A549 (cell line): Measurements from ENCODE around the gene FSHR. TPM values are rescaled to one million over a fixed set of nuclear protein-coding genes. Genes with fewer than 3 reads are reported as not detected.

Experiments used
- ATAC-seq, 2 experiments: fragments of 200-7000 bp in 1 of 2; fragments of >200 bp in 1 of 2; cut with Nextera tagmentation in 1 of 2; cut with Tn5 transposase in 1 of 2; 3 replicates each; pipeline versions ENCODE4 v1.8.0 to v1.9.1; 2018 to 2020; ENCODE audit warnings: mild to moderate bottlenecking in 1 of 2, moderate library complexity in 1 of 2
- CTCF ChIA-PET: fragments of 300-600 bp; sonication (Branson Sonifier 250); formaldehyde crosslinking; extraction: SDS; loops from one replicate; lab custom pipeline; 2021; ENCODE audit warnings: antibody characterized with exemption, inconsistent platforms; lab: Yijun Ruan, JAX
- POLR2A ChIA-PET: fragments of 350-600 bp; formaldehyde crosslinking; extraction: SDS; loops from one replicate; lab custom pipeline; 2021; ENCODE audit warnings: antibody characterized with exemption, inconsistent platforms; lab: Yijun Ruan, JAX
- DNase-seq, 2 experiments: peaks; one replicate each; pipeline versions ENCODE4 v3.0.0 to v3.0.0-alpha.2; 2011 to 2016; ENCODE audit warnings: low read depth in 1 of 2, low spot score in 1 of 2
- FAIRE-seq: peaks from 2 replicates; lab custom pipeline; 2011; peaks lifted over from hg19 to GRCh38; lab: Jason Lieb, UNC
- H3K27ac ChIP-seq, 2 experiments: fragments of >200 bp; sonication (Bioruptor Twin); formaldehyde crosslinking; 3 replicates each; pipeline ENCODE4 v1.5.1; 2016 to 2017
- H3K4me1 ChIP-seq: fragments of >200 bp; sonication (Bioruptor Twin); formaldehyde crosslinking; 3 replicates; pipeline ENCODE4 v1.6.1; 2016
- H3K4me2 ChIP-seq: fragments of >200 bp; sonication (Bioruptor Twin); formaldehyde crosslinking; 3 replicates; pipeline ENCODE4 v1.6.1; 2016
- H3K4me3 ChIP-seq: fragments of >200 bp; sonication (Bioruptor Twin); formaldehyde crosslinking; 3 replicates; pipeline ENCODE4 v1.5.1; 2016
- H3K9me3 ChIP-seq: fragments of >200 bp; sonication (Bioruptor Twin); formaldehyde crosslinking; 3 replicates; pipeline ENCODE4 v1.6.1; 2016
- CBX8 ChIP-seq: fragments of 200-600 bp; sonication (generic); IDR thresholded peaks from 2 replicates; pipeline ENCODE4 v1.6.1; 2016
- CEBPB ChIP-seq, 2 experiments: fragments of >200 bp in 1 of 2; sonication (Bioruptor Twin) in 1 of 2; formaldehyde crosslinking in 1 of 2; IDR thresholded peaks; 2 replicates each; pipeline ENCODE4 v1.6.1; 2012 to 2016
- CHD4 ChIP-seq: fragments of 200-600 bp; sonication (generic); IDR thresholded peaks from 2 replicates; pipeline ENCODE4 v1.6.1; 2016; ENCODE audit warnings: antibody characterized with exemption, mild to moderate bottlenecking, borderline replicate concordance
- E2F6 ChIP-seq: IDR thresholded peaks from 2 replicates; pipeline ENCODE4 v1.6.1; 2012; ENCODE audit warnings: low read depth, borderline replicate concordance
- EHF ChIP-seq: fragments of 250-450 bp; sonication (Bioruptor Pico); IDR thresholded peaks from 2 replicates; pipeline ENCODE4 v1.5.0; 2020; ENCODE audit warnings: mild to moderate bottlenecking
- FOSB ChIP-seq: fragments of 250-450 bp; sonication (Bioruptor Pico); IDR thresholded peaks from 2 replicates; pipeline ENCODE4 v1.5.0; 2020; ENCODE audit warnings: mild to moderate bottlenecking, moderate library complexity
- FOSL2 ChIP-seq, 2 experiments: fragments of 450-650 bp in 1 of 2; fragments of >200 bp in 1 of 2; sonication (Bioruptor Twin) in 1 of 2; formaldehyde crosslinking; IDR thresholded peaks; 2 replicates each; pipeline versions ENCODE4 v1.5.0 to v1.6.1; 2016 to 2020; ENCODE audit warnings: mild to moderate bottlenecking in 1 of 2, moderate library complexity in 1 of 2
- FOXS1 ChIP-seq: fragments of 250-450 bp; sonication (Bioruptor Pico); IDR thresholded peaks from 2 replicates; pipeline ENCODE4 v1.5.0; 2020; ENCODE audit warnings: mild to moderate bottlenecking, moderate library complexity
- GATA3 ChIP-seq: IDR thresholded peaks from 2 replicates; pipeline ENCODE4 v1.6.1; 2012; ENCODE audit warnings: borderline replicate concordance
- HES2 ChIP-seq: fragments of >200 bp; sonication (Bioruptor Twin); formaldehyde crosslinking; IDR thresholded peaks from 2 replicates; pipeline ENCODE4 v1.6.1; 2016
- HOXA7 ChIP-seq: fragments of 250-450 bp; sonication (Bioruptor Pico); IDR thresholded peaks from 2 replicates; pipeline ENCODE4 v1.5.0; 2020; ENCODE audit warnings: mild to moderate bottlenecking, moderate library complexity
- JUNB ChIP-seq: fragments of >200 bp; sonication (Bioruptor Twin); formaldehyde crosslinking; IDR thresholded peaks from 2 replicates; pipeline ENCODE4 v1.6.1; 2016
- KDM1A ChIP-seq: fragments of 200-600 bp; sonication (generic); IDR thresholded peaks from 2 replicates; pipeline ENCODE4 v1.6.1; 2016; ENCODE audit warnings: low read depth, mild to moderate bottlenecking
- MAFK ChIP-seq: fragments of 450-650 bp; IDR thresholded peaks from 2 replicates; pipeline ENCODE4 v1.6.1; 2014; ENCODE audit not compliant: partially characterized antibody
- NFE2L2 ChIP-seq: fragments of 150-350 bp; conservative IDR thresholded peaks from 2 replicates; pipeline ENCODE4 v1.6.1; 2014; ENCODE audit warnings: low read length
- PBX3 ChIP-seq: IDR thresholded peaks from 2 replicates; pipeline ENCODE4 v1.6.1; 2012
- POLR2A ChIP-seq: IDR thresholded peaks from 2 replicates; pipeline ENCODE4 v1.6.1; 2012; ENCODE audit warnings: mild to moderate bottlenecking, low read length
- RNF2 ChIP-seq: fragments of 200-600 bp; sonication (generic); IDR thresholded peaks from 2 replicates; pipeline ENCODE4 v1.6.1; 2016; ENCODE audit warnings: low read depth, mild to moderate bottlenecking, antibody characterized with exemption, moderate library complexity, borderline replicate concordance
- TFCP2L1 ChIP-seq: fragments of 250-450 bp; sonication (Bioruptor Pico); IDR thresholded peaks from 2 replicates; pipeline ENCODE4 v1.5.0; 2021; ENCODE audit warnings: mild to moderate bottlenecking
- TP53 ChIP-seq: fragments of 250-450 bp; sonication (Bioruptor Pico); IDR thresholded peaks from 2 replicates; pipeline ENCODE4 v1.5.0; 2021; ENCODE audit warnings: mild to moderate bottlenecking, moderate library complexity
- ZFP36 ChIP-seq: fragments of 450-650 bp; IDR thresholded peaks from 2 replicates; pipeline ENCODE4 v1.6.1; 2014; ENCODE audit warnings: borderline replicate concordance; ENCODE audit not compliant: partially characterized antibody
- ZNF302 ChIP-seq: fragments of 250-450 bp; sonication (Bioruptor Pico); IDR thresholded peaks from 2 replicates; pipeline ENCODE4 v1.9.0; 2021; ENCODE audit warnings: inconsistent platforms, mild to moderate bottlenecking, moderate library complexity
- WGBS: methylation state at CpG from one replicate; pipeline ENCODE4 v1.1.6; 2017; ENCODE audit errors: missing lambda C conversion rate; 5-methylcytosine and 5-hydroxymethylcytosine counted together
- polyA plus RNA-seq, 4 experiments: library from polyadenylated mRNA; depleted of rRNA in 3 of 4; stranded (reverse); fragments of >200 nt; fragmentation: RNase III in 1 of 4; extraction: RNeasy Plus Mini Kit Qiagen cat#74134 plus additional on column Dnase treatment in 1 of 4; gene quantifications; 2 replicates in 3 of 4; 3 replicates in 1 of 4; pipeline ENCODE4 v1.2.3, GENCODE V29; 2011 to 2017

The FSHR gene
- polyA plus RNA-seq, 2 of the 4 experiments (the other 2 are of a cell fraction), result not detected

GRCh38 chr2:48933828-48934497 is 220.4 kb downstream of the FSHR start:
- no peaks in the 10 kb centered on the region for H3K9me3 ChIP-seq
- DNase-seq (no peak), FAIRE-seq (no peak), ATAC-seq (no peak)
- no peak overlapping the region for H3K4me3 ChIP-seq
- H3K4me1 ChIP-seq, result no peaks in the 10 kb centered on the region
- 23% methylated on average over 5 of the region's 5 CpGs for WGBS
- H3K4me2 ChIP-seq, result no peak overlapping the region
- TF ChIP-seq PBX3, result no peak
- no peak for TF ChIP-seq E2F6
- TF ChIP-seq NFE2L2, result no peak
- TF ChIP-seq HOXA7 (CRISPR knock-in tag), result no peak
- TF ChIP-seq FOSL2 (IDR thresholded peaks at IDR 0.05), result no peak
- no peak for TF ChIP-seq FOSL2 (CRISPR knock-in tag; IDR thresholded peaks at IDR 0.05)
- TF ChIP-seq TP53, result no peak
- no peak for TF ChIP-seq POLR2A
- TF ChIP-seq CEBPB (IDR thresholded peaks at IDR 0.05), result no peak
- no peak overlapping the region for H3K27ac ChIP-seq
- ChIA-PET POLR2A (interaction anchor here (0.6 kb wide), 1 partner anchor 93 kb away, joined by 3 read pairs; no protein-coding TSS in a partner anchor), CTCF (interaction anchor here (1.0 kb wide), 1 partner anchor 12 kb away, joined by 3 read pairs; no protein-coding TSS in a partner anchor)

GRCh38 chr2:48932667-48933066 is 221.6 kb downstream of the FSHR start:
- H3K4me1 ChIP-seq, result peaks cover 2% of the 10 kb centered on the region; the same call in 1 of the 3 replicates
- H3K4me3 ChIP-seq, result no peak overlapping the region
- H3K9me3 ChIP-seq, result no peaks in the 10 kb centered on the region
- WGBS, result 27% methylated on average over 4 of the region's 4 CpGs
- ChIA-PET CTCF (no interaction called here), POLR2A (no interaction called here)
- no peak overlapping the region for H3K27ac ChIP-seq
- no peak for FAIRE-seq
- TF ChIP-seq ZFP36 (no peak), GATA3 (no peak), KDM1A (no peak), TP53 (no peak), FOSB (no peak), EHF (CRISPR knock-in tag) (no peak), TFCP2L1 (CRISPR knock-in tag) (no peak), RNF2 (no peak), ZNF302 (no peak), JUNB (no peak), CBX8 (no peak), HES2 (no peak), FOXS1 (no peak)
- no peak; a peak in 1 of 6 replicates for ATAC-seq
- no peak overlapping the region for H3K4me2 ChIP-seq
- DNase-seq, result no peak

- TF ChIP-seq CHD4 (no peak), HOXA7 (CRISPR knock-in tag) (no peak), MAFK (no peak)
- no peaks in the 10 kb centered on the region for H3K9me3 ChIP-seq
- DNase-seq (no peak), FAIRE-seq (no peak), ATAC-seq (no peak)
- 7% methylated on average over 6 of the region's 6 CpGs for WGBS
- H3K4me3 ChIP-seq, result no peak overlapping the region
- CTCF ChIA-PET, result no interaction called here
- H3K27ac ChIP-seq, result no peak overlapping the region
- peaks cover 8% of the 10 kb centered on the region; the same call in 1 of the 3 replicates for H3K4me1 ChIP-seq
- POLR2A ChIA-PET, result no interaction called here
- no peak overlapping the region for H3K4me2 ChIP-seq
Observed at GRCh38 chr2:48929571-48930301, 224.6 kb downstream of the FSHR start.
